A549 (cell line): ENCODE measurements around the gene KIR2DL3. TPM values are rescaled to one million over a fixed set of nuclear protein-coding genes. Genes with fewer than 3 reads are reported as not detected.
"Not testable (repeated sequence)": the region's sequence is repeated elsewhere in the genome, so short reads cannot be mapped to it uniquely, and the experiment has no call there.

Source experiments
- ATAC-seq, 2 experiments: fragments of 200-7000 bp in 1 of 2; fragments of >200 bp in 1 of 2; cut with Nextera tagmentation in 1 of 2; cut with Tn5 transposase in 1 of 2; 3 replicates each; pipeline versions ENCODE4 v1.8.0 to v1.9.1; 2018 to 2020; ENCODE audit warnings: mild to moderate bottlenecking in 1 of 2, moderate library complexity in 1 of 2
- CTCF ChIA-PET: fragments of 300-600 bp; sonication (Branson Sonifier 250); formaldehyde crosslinking; extraction: SDS; loops from one replicate; lab custom pipeline; 2021; ENCODE audit warnings: antibody characterized with exemption, inconsistent platforms; lab: Yijun Ruan, JAX
- POLR2A ChIA-PET: fragments of 350-600 bp; formaldehyde crosslinking; extraction: SDS; loops from one replicate; lab custom pipeline; 2021; ENCODE audit warnings: antibody characterized with exemption, inconsistent platforms; lab: Yijun Ruan, JAX
- DNase-seq, 2 experiments: peaks; one replicate each; pipeline versions ENCODE4 v3.0.0 to v3.0.0-alpha.2; 2011 to 2016; ENCODE audit warnings: low read depth in 1 of 2, low spot score in 1 of 2
- FAIRE-seq: peaks from 2 replicates; lab custom pipeline; 2011; peaks lifted over from hg19 to GRCh38; lab: Jason Lieb, UNC
- H3K27ac ChIP-seq, 2 experiments: fragments of >200 bp; sonication (Bioruptor Twin); formaldehyde crosslinking; 3 replicates each; pipeline ENCODE4 v1.5.1; 2016 to 2017
- H3K4me1 ChIP-seq: fragments of >200 bp; sonication (Bioruptor Twin); formaldehyde crosslinking; 3 replicates; pipeline ENCODE4 v1.6.1; 2016
- H3K4me2 ChIP-seq: fragments of >200 bp; sonication (Bioruptor Twin); formaldehyde crosslinking; 3 replicates; pipeline ENCODE4 v1.6.1; 2016
- H3K4me3 ChIP-seq: fragments of >200 bp; sonication (Bioruptor Twin); formaldehyde crosslinking; 3 replicates; pipeline ENCODE4 v1.5.1; 2016
- H3K9me3 ChIP-seq: fragments of >200 bp; sonication (Bioruptor Twin); formaldehyde crosslinking; 3 replicates; pipeline ENCODE4 v1.6.1; 2016
- BHLHE40 ChIP-seq: IDR thresholded peaks from 2 replicates; pipeline ENCODE4 v1.6.1; 2012; ENCODE audit warnings: low read depth, low read length, inconsistent platforms
- CEBPB ChIP-seq, 2 experiments: fragments of >200 bp in 1 of 2; sonication (Bioruptor Twin) in 1 of 2; formaldehyde crosslinking in 1 of 2; IDR thresholded peaks; 2 replicates each; pipeline ENCODE4 v1.6.1; 2012 to 2016
- CHD4 ChIP-seq: fragments of 200-600 bp; sonication (generic); IDR thresholded peaks from 2 replicates; pipeline ENCODE4 v1.6.1; 2016; ENCODE audit warnings: antibody characterized with exemption, mild to moderate bottlenecking, borderline replicate concordance
- EP300 ChIP-seq, 2 experiments: fragments of >200 bp; sonication (Bioruptor Twin); formaldehyde crosslinking; IDR thresholded peaks; 2 replicates in 1 of 2; 3 replicates in 1 of 2; pipeline ENCODE4 v1.6.1; 2016 to 2017
- JUNB ChIP-seq: fragments of >200 bp; sonication (Bioruptor Twin); formaldehyde crosslinking; IDR thresholded peaks from 2 replicates; pipeline ENCODE4 v1.6.1; 2016
- KDM1A ChIP-seq: fragments of 200-600 bp; sonication (generic); IDR thresholded peaks from 2 replicates; pipeline ENCODE4 v1.6.1; 2016; ENCODE audit warnings: low read depth, mild to moderate bottlenecking
- KDM5A ChIP-seq: fragments of 200-600 bp; sonication (generic); IDR thresholded peaks from 2 replicates; pipeline ENCODE4 v1.6.1; 2016; ENCODE audit warnings: antibody characterized with exemption, mild to moderate bottlenecking
- MAFK ChIP-seq: fragments of 450-650 bp; IDR thresholded peaks from 2 replicates; pipeline ENCODE4 v1.6.1; 2014; ENCODE audit not compliant: partially characterized antibody
- PBX3 ChIP-seq: IDR thresholded peaks from 2 replicates; pipeline ENCODE4 v1.6.1; 2012
- PHF8 ChIP-seq: fragments of 200-600 bp; sonication (generic); IDR thresholded peaks from 2 replicates; pipeline ENCODE4 v1.6.1; 2016; ENCODE audit warnings: low read depth, mild to moderate bottlenecking, antibody characterized with exemption, moderate library complexity, borderline replicate concordance
- RARB ChIP-seq: fragments of 250-450 bp; sonication (Bioruptor Pico); IDR thresholded peaks from 2 replicates; pipeline ENCODE4 v1.8.0; 2021; ENCODE audit warnings: mild to moderate bottlenecking, moderate library complexity
- ZC3H11A ChIP-seq: fragments of 450-650 bp; IDR thresholded peaks from 2 replicates; pipeline ENCODE4 v1.6.1; 2014; ENCODE audit warnings: antibody characterized with exemption, mild to moderate bottlenecking
- ZFP36 ChIP-seq: fragments of 450-650 bp; IDR thresholded peaks from 2 replicates; pipeline ENCODE4 v1.6.1; 2014; ENCODE audit warnings: borderline replicate concordance; ENCODE audit not compliant: partially characterized antibody
- WGBS: methylation state at CpG from one replicate; pipeline ENCODE4 v1.1.6; 2017; ENCODE audit errors: missing lambda C conversion rate; 5-methylcytosine and 5-hydroxymethylcytosine counted together
- polyA plus RNA-seq, 4 experiments: library from polyadenylated mRNA; depleted of rRNA in 3 of 4; stranded (reverse); fragments of >200 nt; fragmentation: RNase III in 1 of 4; extraction: RNeasy Plus Mini Kit Qiagen cat#74134 plus additional on column Dnase treatment in 1 of 4; gene quantifications; 2 replicates in 3 of 4; 3 replicates in 1 of 4; pipeline ENCODE4 v1.2.3, GENCODE V29; 2011 to 2017
- TF ChIP-seq, protein P1 (sequence below): fragments of 250-450 bp; sonication (Bioruptor Pico); IDR thresholded peaks from 2 replicates; pipeline ENCODE4 v1.5.0; 2020; ENCODE audit warnings: low read depth, mild to moderate bottlenecking, moderate library complexity

Gene KIR2DL3
- polyA plus RNA-seq, 2 of the 4 experiments (the other 2 are of a cell fraction) = not detected

GRCh38 chr19:54777851-54778250 is 39.5 kb downstream of the KIR2DL3 start:
- H3K27ac ChIP-seq, FAIRE-seq, H3K4me2 ChIP-seq, H3K4me3 ChIP-seq, H3K4me1 ChIP-seq, POLR2A ChIA-PET, ATAC-seq, CTCF ChIA-PET, H3K9me3 ChIP-seq, DNase-seq: not testable (repeated sequence)
- WGBS = 3% methylated on average over 4 of the region's 4 CpGs

DNA sequence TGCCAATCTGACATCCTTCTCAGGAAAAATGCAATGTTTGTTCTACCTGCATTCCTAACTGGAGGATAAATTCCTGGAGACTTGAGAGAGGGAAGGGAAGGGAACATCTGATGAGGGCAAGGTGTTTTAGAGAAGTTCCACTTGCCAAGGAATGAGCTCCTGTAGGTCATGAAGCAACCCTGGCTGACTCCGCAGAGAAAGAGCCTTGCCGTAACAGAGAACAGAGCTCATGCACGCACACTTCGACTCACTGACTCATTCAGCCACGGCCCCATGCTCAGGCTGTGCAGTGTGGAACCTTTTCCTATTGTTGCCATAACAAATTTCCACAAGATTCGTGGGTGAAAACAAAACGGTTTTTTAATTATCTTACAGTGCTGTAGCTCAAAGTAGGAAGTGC is 40.6 kb downstream of the KIR2DL3 start:
- ATAC-seq, FAIRE-seq, CTCF ChIA-PET, H3K27ac ChIP-seq, H3K9me3 ChIP-seq, H3K4me2 ChIP-seq, DNase-seq, H3K4me3 ChIP-seq, POLR2A ChIA-PET, H3K4me1 ChIP-seq: not testable (repeated sequence)
- WGBS = 20% methylated on average over 7 of the region's 7 CpGs

GRCh38 chr19:54782916-54783315 is 44.6 kb downstream of the KIR2DL3 start:
- DNase-seq, H3K4me3 ChIP-seq, H3K27ac ChIP-seq, H3K4me1 ChIP-seq, H3K9me3 ChIP-seq, H3K4me2 ChIP-seq, CTCF ChIA-PET, ATAC-seq, POLR2A ChIA-PET, FAIRE-seq: not testable (repeated sequence)
- WGBS = 4% methylated on average over 4 of the region's 4 CpGs

GRCh38 chr19:54786091-54786723 is 47.9 kb downstream of the KIR2DL3 start:
- CTCF ChIA-PET, FAIRE-seq, DNase-seq, POLR2A ChIA-PET, ATAC-seq, H3K9me3 ChIP-seq, H3K4me1 ChIP-seq, H3K4me3 ChIP-seq, H3K27ac ChIP-seq, H3K4me2 ChIP-seq: not testable (repeated sequence)
- 37% methylated on average over 21 of the region's 24 CpGs for WGBS

- H3K4me1 ChIP-seq, H3K27ac ChIP-seq, DNase-seq, H3K4me2 ChIP-seq, POLR2A ChIA-PET, ATAC-seq, FAIRE-seq, H3K9me3 ChIP-seq, H3K4me3 ChIP-seq, CTCF ChIA-PET: not testable (repeated sequence)
- WGBS = 47% methylated on average over 6 of the region's 6 CpGs
Observed at GRCh38 chr19:54788154-54788553, 49.8 kb downstream of the KIR2DL3 start.

- TF ChIP-seq JUNB (no peak), MAFK (no peak), ZC3H11A (no peak), RARB (CRISPR knock-in tag) (no peak), CHD4 (no peak), ZFP36 (no peak), KDM1A (no peak), CEBPB (IDR thresholded peaks at IDR 0.05) (no peak), KDM5A (no peak), PHF8 (no peak), BHLHE40 (no peak), PBX3 (no peak), EP300 (IDR thresholded peaks at IDR 0.05) (no peak)
- TF ChIP-seq, protein P1, sequence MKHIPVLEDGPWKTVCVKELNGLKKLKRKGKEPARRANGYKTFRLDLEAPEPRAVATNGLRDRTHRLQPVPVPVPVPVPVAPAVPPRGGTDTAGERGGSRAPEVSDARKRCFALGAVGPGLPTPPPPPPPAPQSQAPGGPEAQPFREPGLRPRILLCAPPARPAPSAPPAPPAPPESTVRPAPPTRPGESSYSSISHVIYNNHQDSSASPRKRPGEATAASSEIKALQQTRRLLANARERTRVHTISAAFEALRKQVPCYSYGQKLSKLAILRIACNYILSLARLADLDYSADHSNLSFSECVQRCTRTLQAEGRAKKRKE = no peak
- Histone ChIP-seq H3K4me3 (no peak overlapping the region), H3K4me2 (no peak overlapping the region), H3K9me3 (no peaks in the 10 kb centered on the region), H3K4me1 (no peaks in the 10 kb centered on the region), H3K27ac (no peak overlapping the region)
- ChIA-PET POLR2A (no interaction called here), CTCF (no interaction called here)
- 4% methylated on average over 5 of the region's 5 CpGs for WGBS
- DNase-seq (no peak), ATAC-seq (no peak), FAIRE-seq (no peak)
Observed at GRCh38 chr19:54790711-54791110, 52.4 kb downstream of the KIR2DL3 start.
